Astrocyte of the spinal cord (primary cell): ENCODE results near the gene IKZF3.

ENCODE experiments used
- DNase-seq: peaks from one replicate; pipeline ENCODE4 v3.0.0; 2011; ENCODE audit warnings: low read depth, low spot score
- H3K4me3 ChIP-seq: 2 replicates; pipeline ENCODE4 v1.5.1; 2011; ENCODE audit warnings: low read depth, mild to moderate bottlenecking, low read length, moderate library complexity
- in situ Hi-C: cut with HindIII; loops from 2 replicates; pipeline ENCODE4 v1.10.0; 2017; ENCODE audit warnings: low sequenced_read_pairs
- TF ChIP-seq, protein P1 (sequence below): IDR thresholded peaks from 2 replicates; pipeline ENCODE4 v1.5.1; 2012; ENCODE audit warnings: low read depth, mild to moderate bottlenecking, low read length, inconsistent platforms

Gene IKZF3

DNA sequence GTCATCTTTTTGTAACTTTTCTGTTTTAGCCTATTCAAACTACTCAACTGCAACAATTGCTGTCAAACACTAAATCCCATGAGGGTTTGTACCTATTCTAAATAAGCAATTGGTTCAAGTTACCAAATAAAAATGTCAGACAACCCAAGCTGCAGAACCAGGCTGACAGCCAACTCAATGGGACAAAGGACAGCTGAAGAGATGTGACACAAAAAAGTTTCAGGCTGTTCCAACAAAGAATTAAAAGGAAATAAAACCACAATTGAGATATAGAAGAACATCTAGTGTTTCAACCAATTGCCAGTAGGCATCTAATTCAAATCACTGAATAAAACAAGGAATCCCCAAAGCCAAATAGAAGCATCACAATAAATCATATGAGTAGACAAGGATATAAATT, 77.1 kb downstream of the IKZF3 start:
- no peak for DNase-seq
- H3K4me3 ChIP-seq, result no peak overlapping the region
- TF ChIP-seq, protein P1, sequence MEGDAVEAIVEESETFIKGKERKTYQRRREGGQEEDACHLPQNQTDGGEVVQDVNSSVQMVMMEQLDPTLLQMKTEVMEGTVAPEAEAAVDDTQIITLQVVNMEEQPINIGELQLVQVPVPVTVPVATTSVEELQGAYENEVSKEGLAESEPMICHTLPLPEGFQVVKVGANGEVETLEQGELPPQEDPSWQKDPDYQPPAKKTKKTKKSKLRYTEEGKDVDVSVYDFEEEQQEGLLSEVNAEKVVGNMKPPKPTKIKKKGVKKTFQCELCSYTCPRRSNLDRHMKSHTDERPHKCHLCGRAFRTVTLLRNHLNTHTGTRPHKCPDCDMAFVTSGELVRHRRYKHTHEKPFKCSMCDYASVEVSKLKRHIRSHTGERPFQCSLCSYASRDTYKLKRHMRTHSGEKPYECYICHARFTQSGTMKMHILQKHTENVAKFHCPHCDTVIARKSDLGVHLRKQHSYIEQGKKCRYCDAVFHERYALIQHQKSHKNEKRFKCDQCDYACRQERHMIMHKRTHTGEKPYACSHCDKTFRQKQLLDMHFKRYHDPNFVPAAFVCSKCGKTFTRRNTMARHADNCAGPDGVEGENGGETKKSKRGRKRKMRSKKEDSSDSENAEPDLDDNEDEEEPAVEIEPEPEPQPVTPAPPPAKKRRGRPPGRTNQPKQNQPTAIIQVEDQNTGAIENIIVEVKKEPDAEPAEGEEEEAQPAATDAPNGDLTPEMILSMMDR, result no peak
- in situ Hi-C loops, result no loop called here

DNA sequence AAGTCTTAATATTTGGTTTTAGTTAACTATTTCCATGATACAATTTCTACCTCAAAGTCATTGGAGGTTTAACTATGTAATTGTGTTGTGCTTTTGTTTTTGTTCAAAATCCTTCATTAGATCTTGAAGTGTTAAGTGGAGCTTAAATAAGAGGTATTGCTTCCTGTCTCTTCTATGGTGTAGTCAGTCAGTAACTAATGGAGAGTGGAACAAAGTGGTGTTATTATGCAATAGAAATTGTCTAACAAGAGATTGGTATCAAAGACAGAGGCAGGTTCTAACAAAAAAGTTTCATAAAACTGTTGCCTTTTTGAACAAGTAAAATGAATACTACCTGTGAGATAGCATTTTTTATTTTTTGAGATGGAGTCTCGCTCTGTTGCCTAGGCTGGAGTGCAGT, 81.1 kb downstream of the IKZF3 start:
- in situ Hi-C loops, result no loop called here
- TF ChIP-seq, protein P1, result no peak
- no peak overlapping the region for H3K4me3 ChIP-seq
- DNase-seq, result no peak

DNA sequence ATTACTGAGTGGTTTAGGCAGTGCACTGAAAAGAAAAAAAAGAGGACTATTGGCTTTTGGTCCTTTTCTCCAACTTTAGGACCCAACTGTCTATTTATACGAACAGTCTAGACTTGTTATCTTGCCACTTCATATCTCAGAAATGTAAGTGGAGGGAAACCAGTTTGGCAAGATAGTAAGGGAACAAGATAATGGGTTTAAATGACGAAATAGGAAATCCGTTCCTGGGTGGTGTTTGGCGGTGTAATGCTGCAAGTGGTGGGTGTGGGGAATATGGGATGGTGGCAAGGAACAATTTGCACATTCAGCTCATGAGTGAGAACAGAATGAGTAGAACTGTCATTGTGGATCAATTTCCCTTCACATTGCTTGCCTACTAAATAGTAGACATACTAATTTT, 81.6 kb downstream of the IKZF3 start:
- H3K4me3 ChIP-seq, result no peak overlapping the region
- DNase-seq, result no peak
- TF ChIP-seq, protein P1, result no peak
- in situ Hi-C loops, result no loop called here

DNA sequence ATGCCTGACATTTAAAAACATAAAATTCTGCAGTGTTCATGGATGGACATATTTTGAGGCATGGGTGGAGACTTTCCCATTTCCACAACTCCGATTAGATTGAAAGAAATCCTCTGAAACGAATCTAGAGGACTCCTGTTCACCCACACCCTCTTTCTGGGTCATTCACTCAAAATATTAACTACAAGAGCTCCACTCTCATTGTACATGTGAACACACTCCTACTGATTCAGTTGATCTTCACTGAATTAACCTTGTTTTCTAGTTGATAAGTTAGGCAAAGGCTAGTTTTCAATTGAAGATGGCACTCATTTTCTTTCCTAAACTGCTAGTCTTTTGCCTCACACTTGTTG, 82.3 kb downstream of the IKZF3 start:
- TF ChIP-seq, protein P1, result no peak
- no peak overlapping the region for H3K4me3 ChIP-seq
- in situ Hi-C loops, result no loop called here
- DNase-seq, result no peak

DNA sequence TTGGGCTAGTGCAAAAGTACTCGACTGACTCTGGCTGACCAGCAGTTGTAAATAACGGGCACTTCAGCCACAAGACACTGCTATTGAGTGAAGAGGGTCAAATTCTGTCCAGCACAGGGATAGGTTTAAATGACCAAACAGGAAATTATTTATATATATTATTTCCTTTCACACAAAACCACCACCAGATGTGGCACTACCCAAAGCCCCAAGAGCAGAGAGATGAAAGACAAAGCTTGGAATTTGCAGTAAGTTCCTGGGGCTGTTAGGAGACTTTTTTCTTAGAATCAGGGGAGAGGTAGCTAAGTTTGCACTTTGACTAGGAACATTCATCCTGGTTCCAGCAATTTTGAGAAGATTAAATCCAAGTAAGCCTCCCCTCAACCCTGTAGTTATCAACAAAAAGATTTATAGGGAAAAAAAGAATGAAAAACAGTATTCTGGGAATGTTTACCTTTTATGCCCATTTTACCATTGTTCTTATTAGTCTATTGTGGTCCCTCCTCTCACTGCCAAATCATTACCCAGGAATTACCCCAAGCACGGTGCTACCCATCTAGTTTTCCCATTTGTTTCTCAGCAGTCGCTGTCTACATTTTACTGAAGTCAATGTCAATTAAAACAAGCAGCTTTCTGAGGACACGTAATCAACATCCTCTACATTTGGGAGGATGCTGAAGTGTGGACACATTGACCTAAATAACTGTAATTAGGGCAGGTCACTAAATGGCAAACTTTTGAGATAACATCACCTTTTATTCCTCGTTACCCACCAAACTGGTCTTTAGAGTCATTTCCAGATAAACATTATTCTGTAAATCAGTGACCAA, 82.9 kb downstream of the IKZF3 start:
- in situ Hi-C loops, result no loop called here
- H3K4me3 ChIP-seq, result no peak overlapping the region
- DNase-seq, result no peak
- TF ChIP-seq, protein P1, result no peak

DNA sequence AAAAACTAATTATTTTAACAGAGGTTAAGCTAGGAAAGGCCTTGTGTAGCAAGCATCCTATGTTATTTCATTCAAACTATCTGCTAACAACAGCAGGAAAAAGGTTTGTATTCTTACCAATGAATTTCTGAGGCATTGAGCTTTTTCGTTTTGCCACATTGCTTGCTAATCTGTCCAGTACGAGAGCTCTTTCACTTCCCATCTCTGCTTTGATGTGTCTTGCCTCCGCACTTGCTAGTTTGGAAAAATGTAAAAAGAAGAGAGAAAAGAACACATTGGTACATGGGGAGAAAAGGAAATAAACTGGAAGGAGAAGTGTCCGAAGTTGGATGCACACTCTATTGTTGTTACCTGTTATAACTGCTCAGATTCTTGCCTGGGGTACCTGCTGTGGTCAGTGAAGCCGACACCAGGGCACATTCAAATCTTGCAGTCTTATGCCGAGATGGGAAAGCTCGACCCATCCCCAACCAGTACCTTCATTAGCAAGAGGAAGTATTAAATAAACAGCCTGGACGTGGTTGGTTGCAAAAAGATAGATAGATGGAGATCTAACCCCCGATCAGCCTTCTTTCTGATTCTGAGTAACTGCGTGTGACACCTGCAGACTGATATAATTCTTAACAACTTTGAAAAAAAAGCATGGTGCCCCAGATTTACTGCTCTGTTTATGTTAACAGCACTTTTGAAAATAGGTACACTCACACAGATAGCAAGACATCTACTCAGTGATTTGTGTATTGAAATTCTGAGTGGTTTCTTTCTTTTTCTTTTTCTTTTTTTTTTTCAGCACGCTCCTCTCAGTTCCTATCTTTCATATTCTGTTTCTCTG, 86.4 kb downstream of the IKZF3 start:
- no peak for DNase-seq
- TF ChIP-seq, protein P1, result no peak
- no peak overlapping the region for H3K4me3 ChIP-seq
- in situ Hi-C loops, result no loop called here
